ENCODE data around the gene KCNG1. TPM values are rescaled to one million over a fixed set of nuclear protein-coding genes. Genes with fewer than 3 reads are reported as not detected.
"Not testable (repeated sequence)": the region's sequence is repeated elsewhere in the genome, so short reads cannot be mapped to it uniquely, and the experiment has no call there.

KCNG1 gene
- polyA plus RNA-seq, 4 donors, result 3.3 to 9.4 (median 6.2) TPM

- DNase-seq (ENCODE audit: low read depth in 4 of 4, low spot score in 2 of 4), result no peak
Observed at GRCh38 chr20:50992336-50992732, 30.6 kb downstream of the KCNG1 start.

- no peak for DNase-seq (ENCODE audit: low read depth in 4 of 4, low spot score in 2 of 4)
Observed at GRCh38 chr20:50991076-50991475, 31.8 kb downstream of the KCNG1 start.

- peak in 2 of 4 donors; percentile 77 to 88 for DNase-seq (ENCODE audit: low read depth in 4 of 4, low spot score in 2 of 4)
Observed at GRCh38 chr20:50987493-50988210, 35.3 kb downstream of the KCNG1 start.

DNA sequence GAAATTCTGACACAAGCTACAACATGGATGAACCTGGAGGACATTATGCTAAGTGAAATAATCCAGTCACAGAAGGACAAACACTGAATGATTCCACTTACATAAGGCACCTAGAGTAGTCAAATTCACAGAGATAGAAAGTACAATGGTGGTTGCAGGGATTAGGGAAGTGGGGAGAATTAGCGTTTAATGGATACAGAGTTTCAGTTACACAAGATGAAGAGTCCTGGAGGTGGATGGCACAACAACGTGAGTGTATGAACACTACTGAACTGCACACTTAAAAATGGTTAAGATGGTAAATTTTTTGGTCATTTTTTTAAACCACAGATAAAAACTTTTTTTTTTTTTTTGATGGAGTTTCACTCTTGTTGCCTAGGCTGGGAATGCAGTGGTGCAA, 39.6 kb downstream of the KCNG1 start:
- no peak for DNase-seq (ENCODE audit: low read depth in 4 of 4, low spot score in 2 of 4)

DNA sequence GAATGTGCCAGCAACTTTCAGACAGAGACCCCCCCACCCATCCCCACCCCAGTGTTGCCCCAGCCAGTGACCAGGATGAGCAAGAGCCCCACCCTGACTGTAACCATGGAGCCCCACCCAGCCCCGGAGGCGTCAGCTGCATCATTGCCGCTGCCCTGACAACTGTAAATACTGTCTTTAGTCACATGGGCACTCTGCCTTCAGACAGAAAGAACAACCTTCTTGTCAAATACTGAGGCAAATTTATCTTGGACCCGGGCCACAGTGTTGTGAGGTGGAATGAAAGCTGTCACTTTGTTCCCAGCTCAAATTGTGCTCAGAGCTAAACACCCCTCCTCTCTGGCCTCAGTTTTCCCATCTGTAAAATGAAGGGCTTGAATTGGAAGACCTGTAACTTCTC, 40.5 kb downstream of the KCNG1 start:
- DNase-seq (ENCODE audit: low read depth in 4 of 4, low spot score in 2 of 4), result no peak

GRCh38 chr20:50981714-50982048, 41.2 kb downstream of the KCNG1 start:
- no peak for DNase-seq (ENCODE audit: low read depth in 4 of 4, low spot score in 2 of 4)

- peak in 1 of 4 donors; percentile 49 for DNase-seq (ENCODE audit: low read depth in 4 of 4, low spot score in 2 of 4)
Observed at GRCh38 chr20:50980851-50981713, 41.8 kb downstream of the KCNG1 start.

DNA sequence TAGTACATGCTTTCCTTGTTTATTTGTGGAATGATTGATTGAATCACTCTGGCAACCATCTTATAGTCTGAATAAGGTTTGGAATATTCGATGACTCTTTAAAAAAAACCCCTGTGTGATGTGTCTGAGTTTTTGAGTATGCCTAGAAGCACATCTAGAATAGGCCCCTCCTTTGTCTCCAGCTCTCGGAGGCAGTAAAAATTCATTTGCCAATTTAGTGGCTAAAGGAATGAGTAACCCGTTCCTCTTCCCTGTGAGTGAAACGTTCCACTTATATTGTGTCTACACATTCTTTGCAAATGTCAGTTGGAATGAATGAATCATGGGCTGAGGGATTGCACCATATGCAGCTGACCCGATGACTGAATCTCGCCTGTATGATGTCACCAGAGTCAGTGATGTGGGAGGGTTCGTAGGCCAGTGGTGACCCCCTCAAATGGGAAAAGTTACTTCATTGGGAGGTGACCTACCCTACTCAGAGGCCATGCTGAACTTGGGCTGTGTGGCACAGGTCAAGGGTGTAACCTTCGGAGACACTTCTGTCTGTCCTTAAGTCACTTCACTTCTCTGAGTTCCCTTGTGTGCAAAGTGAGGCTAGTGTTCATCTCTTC, 42.7 kb downstream of the KCNG1 start:
- no peak for DNase-seq (ENCODE audit: low read depth in 4 of 4, low spot score in 2 of 4)

DNA sequence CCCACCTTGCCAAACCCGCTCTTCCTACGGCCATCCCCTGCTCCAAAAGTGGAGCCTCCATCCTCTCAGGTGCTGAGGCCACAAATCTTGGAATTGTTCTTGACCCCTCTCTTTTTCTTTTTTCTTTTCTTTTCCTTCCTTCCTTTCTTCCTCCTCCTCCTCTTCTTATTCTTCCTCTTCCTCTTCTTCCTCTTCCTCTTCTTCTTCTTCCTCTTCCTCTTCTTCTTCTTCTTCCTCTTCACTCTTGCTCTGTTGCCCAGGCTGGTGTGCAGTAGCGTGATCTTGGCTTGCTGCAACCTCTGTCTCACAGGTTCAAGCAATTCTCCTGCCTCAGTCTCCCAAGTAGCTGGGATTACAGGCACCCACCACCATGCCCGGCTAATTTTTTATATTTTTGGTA, 44.4 kb downstream of the KCNG1 start:
- DNase-seq (ENCODE audit: low read depth in 4 of 4, low spot score in 2 of 4), result not testable (repeated sequence)

GRCh38 chr20:50977066-50978021, 45.6 kb downstream of the KCNG1 start:
- DNase-seq (ENCODE audit: low read depth in 4 of 4, low spot score in 2 of 4), result no peak

DNA sequence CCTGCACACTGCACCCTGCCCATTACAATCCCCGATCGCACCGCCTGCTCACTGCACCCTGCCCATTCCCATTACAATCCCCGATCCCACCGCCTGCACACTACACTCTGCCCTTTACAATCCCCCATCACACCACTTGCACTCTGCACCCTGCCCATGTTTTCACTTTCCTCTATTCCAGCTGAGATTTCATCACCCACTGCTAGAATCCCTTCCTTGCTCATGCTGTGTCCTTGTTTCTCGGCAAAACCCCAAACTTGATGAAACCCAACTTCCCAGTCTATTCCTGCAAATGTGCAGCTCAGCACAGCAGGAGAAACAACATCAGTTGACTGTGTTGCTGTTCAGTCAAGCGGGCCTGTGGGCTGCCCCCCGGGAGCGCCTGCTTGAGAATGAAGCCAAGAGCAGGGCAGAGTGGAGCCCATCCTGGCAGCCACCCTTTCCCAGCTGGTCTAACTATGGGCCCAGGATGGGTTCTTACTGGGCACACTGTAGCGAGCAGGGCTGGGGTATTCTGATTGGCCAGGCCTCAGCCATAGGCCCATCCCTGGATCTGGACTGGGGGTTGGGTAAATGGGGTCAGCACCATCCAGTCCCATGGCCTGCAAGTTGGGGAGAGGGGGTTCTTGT, 47.1 kb downstream of the KCNG1 start:
- DNase-seq (ENCODE audit: low read depth in 4 of 4, low spot score in 2 of 4), result no peak

- DNase-seq (ENCODE audit: low read depth in 4 of 4, low spot score in 2 of 4), result no peak
Observed at GRCh38 chr20:50969912-50970311, 53.0 kb downstream of the KCNG1 start.

GRCh38 chr20:50969435-50969834, 53.5 kb downstream of the KCNG1 start:
- no peak for DNase-seq (ENCODE audit: low read depth in 4 of 4, low spot score in 2 of 4)

- DNase-seq (ENCODE audit: low read depth in 4 of 4, low spot score in 2 of 4), result no peak
Observed at GRCh38 chr20:50968289-50968688, 54.6 kb downstream of the KCNG1 start.

- DNase-seq (ENCODE audit: low read depth in 4 of 4, low spot score in 2 of 4), result peak in 2 of 4 donors; percentile 38 to 55
Observed at GRCh38 chr20:50967586-50967985, 55.3 kb downstream of the KCNG1 start.

- no peak for DNase-seq (ENCODE audit: low read depth in 4 of 4, low spot score in 2 of 4)
Observed at GRCh38 chr20:50959543-50960126, 63.3 kb downstream of the KCNG1 start.

DNA sequence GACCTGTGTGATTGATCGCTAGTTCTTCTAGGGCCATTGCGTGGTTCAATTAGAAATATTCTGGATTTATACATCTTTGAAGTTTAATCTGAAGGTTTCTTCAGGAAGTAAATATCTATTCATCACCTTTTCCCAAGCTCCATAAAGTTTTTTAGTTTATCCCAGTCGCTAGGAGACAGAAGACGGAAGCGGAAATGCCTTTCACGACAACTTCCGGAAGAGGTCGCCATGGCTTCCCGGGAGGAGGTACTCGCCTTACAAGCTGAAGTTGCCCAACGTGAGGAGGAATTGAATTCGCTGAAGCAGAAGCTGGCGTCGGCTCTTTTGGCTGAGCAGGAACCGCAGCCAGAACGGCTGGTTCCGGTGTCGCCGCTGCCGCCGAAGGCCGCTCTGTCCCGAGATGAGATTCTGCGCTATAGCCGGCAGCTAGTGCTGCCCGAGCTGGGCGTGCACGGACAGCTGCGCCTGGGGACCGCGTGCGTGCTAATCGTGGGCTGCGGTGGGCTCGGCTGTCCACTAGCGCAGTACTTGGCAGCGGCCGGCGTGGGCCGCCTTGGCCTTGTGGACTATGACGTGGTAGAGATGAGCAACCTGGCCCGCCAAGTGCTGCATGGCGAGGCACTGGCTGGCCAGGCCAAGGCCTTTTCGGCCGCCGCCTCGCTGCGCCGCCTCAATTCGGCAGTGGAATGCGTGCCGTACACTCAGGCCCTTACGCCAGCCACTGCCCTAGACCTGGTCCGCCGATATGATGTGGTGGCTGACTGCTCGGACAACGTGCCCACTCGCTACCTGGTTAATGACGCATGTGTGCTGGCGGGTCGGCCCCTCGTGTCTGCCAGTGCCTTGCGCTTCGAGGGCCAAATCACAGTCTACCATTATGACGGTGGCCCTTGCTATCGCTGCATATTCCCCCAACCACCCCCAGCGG, 64.0 kb downstream of the KCNG1 start, which contains the start of gene MOCS3:
Gene MOCS3, plus strand, starts transcription at position 204 of the 928 bp plus-strand sequence. Its CDS starts 25 bp downstream, at position 229.
- peak; percentile 88 to 92 (median 89) for DNase-seq (ENCODE audit: low read depth in 4 of 4, low spot score in 2 of 4)
